HUES64 (cell line): ENCODE measurements around the gene SLC17A5.
"Not testable (repeated sequence)": the region's sequence is repeated elsewhere in the genome, so short reads cannot be mapped to it uniquely, and the experiment has no call there.

Experiments
- H3K27ac ChIP-seq: 2 replicates; pipeline ENCODE4 v1.7.0; 2013; ENCODE audit warnings: low read depth, low read length, inconsistent platforms
- H3K27me3 ChIP-seq: 2 replicates; pipeline ENCODE4 v1.6.1; 2013; ENCODE audit warnings: mild to moderate bottlenecking, low read length; ENCODE audit not compliant: insufficient read depth
- H3K36me3 ChIP-seq: 2 replicates; pipeline ENCODE4 v1.6.1; 2013; ENCODE audit warnings: mild to moderate bottlenecking, low read length; ENCODE audit not compliant: insufficient read depth
- H3K4me1 ChIP-seq: 2 replicates; pipeline ENCODE4 v1.6.1; 2013; ENCODE audit warnings: mild to moderate bottlenecking, low read length, moderate library complexity; ENCODE audit not compliant: insufficient read depth
- H3K4me3 ChIP-seq: 2 replicates; pipeline ENCODE4 v1.5.1; 2013; ENCODE audit warnings: mild to moderate bottlenecking, low read length, moderate library complexity
- H3K9ac ChIP-seq: 2 replicates; pipeline ENCODE4 v1.6.1; 2013; ENCODE audit warnings: mild to moderate bottlenecking, low read depth, low read length
- H3K9me3 ChIP-seq: 2 replicates; pipeline ENCODE4 v1.6.1; 2013; ENCODE audit warnings: low read depth, low read length; ENCODE audit not compliant: insufficient read depth
- WGBS: fragments of 150-250, 120-280 bp; methylation state at CpG from one replicate; pipeline ENCODE4 v1.1.7; 2013; ENCODE audit warnings: missing lambda C conversion rate; 5-methylcytosine and 5-hydroxymethylcytosine counted together

The SLC17A5 gene

DNA sequence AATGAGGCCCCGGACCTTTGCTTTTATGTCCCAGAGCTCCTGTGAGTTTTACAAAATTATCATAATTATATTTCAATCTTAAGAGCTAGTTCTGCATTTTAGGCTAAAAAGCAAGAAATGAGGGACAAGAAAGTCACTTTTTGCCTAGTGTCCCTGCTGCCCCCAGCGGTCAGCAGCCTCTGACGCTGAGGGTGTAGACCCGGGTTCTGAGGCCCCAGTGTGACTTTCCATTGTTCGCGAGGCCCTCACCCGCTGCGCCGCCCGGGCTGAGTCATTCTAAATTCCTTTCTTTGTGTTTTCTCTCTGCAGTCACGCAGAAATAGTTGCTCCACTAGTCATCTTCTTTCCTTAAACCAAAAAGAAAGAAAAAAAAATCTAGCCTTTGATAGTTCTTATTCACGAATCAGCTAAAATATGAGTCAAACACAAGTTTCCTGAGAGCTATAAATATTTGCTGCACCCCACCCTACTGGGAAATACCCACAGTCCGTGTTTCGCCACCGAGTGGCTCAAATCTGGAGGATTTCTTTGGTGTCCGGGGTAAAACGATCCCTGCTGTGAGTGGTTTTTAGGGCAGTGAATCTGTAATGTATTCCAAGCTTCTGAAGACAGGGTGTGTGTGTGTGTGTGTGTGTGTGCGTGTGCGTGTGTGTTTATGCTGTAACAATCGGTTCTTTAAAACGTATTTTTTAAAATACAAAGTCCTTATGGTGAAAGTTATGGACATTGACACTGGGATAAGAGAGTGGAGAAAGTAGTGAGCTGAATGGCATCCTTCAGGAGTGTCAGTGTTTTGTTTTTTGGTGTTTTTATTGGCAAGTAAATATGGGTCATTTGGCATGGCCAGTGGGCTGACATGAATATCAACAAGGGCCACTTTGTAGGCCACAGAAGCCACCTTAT is 73.3 kb downstream of the SLC17A5 start:
- WGBS, result 5% methylated on average over 21 of the region's 21 CpGs
- H3K27me3 ChIP-seq, result no peaks in the 10 kb centered on the region
- peak overlapping the region; percentile 46 for H3K4me3 ChIP-seq
- peaks cover 39% of the 10 kb centered on the region for H3K4me1 ChIP-seq
- peak overlapping the region; percentile 96 for H3K9ac ChIP-seq
- peaks cover 3% of the 10 kb centered on the region; the same call in 1 of the 2 replicates for H3K9me3 ChIP-seq
- no peaks in the 10 kb centered on the region for H3K36me3 ChIP-seq
- H3K27ac ChIP-seq, result peak overlapping the region; percentile 100

DNA sequence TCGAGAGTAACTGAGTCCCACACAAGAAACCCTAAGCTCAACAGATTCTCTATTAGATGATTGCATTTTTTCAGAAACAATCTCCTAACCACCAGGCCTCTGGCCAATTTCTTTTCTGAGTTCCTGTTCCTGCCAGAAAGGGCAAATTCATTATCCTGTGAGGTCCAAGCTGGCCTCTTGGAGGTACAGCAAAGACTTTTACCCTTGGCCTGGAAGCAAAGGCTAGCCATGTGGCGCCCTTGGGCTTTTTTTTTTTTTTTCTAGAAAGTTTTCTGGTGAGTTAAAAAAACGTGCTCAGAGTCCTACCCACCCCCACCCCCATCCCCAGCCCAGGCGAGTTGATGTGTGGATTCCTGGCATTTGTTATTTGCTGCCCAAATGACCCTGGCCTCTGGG is 73.9 kb downstream of the SLC17A5 start:
- Histone ChIP-seq H3K36me3 (no peaks in the 10 kb centered on the region), H3K9me3 (peaks cover 5% of the 10 kb centered on the region; the same call in 1 of the 2 replicates), H3K27ac (peak overlapping the region; percentile 100), H3K4me3 (peak overlapping the region; percentile 46), H3K27me3 (no peaks in the 10 kb centered on the region), H3K9ac (peak overlapping the region; percentile 96), H3K4me1 (peaks cover 34% of the 10 kb centered on the region)
- WGBS, result 30% methylated on average over 2 of the region's 4 CpGs

DNA sequence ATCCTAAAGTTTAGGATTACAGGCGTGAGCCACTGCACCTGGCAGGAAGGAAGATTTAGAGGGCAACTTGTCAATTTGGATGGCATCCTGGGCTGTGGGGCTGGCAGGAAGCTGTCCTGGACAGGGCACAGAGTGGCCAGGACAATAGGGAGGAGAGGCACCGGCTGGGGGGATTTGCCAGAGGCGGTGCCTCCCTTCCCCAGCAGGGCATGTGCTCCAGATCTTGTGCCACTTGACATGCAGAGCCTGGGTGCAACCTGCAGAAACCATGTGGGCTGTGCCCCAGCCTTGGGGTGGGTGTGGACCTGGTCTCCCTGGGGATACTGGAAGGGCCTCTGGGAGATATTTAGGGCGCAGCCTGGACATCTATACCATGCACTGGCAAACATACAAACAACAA is 74.4 kb downstream of the SLC17A5 start:
- H3K4me1 ChIP-seq, result peaks cover 34% of the 10 kb centered on the region
- 64% methylated on average over 3 of the region's 4 CpGs for WGBS
- peaks cover 5% of the 10 kb centered on the region; the same call in 1 of the 2 replicates for H3K9me3 ChIP-seq
- no peaks in the 10 kb centered on the region for H3K36me3 ChIP-seq
- peak overlapping the region; percentile 96 for H3K9ac ChIP-seq
- H3K27ac ChIP-seq, result peak overlapping the region; percentile 100
- no peaks in the 10 kb centered on the region for H3K27me3 ChIP-seq
- H3K4me3 ChIP-seq, result no peak overlapping the region

DNA sequence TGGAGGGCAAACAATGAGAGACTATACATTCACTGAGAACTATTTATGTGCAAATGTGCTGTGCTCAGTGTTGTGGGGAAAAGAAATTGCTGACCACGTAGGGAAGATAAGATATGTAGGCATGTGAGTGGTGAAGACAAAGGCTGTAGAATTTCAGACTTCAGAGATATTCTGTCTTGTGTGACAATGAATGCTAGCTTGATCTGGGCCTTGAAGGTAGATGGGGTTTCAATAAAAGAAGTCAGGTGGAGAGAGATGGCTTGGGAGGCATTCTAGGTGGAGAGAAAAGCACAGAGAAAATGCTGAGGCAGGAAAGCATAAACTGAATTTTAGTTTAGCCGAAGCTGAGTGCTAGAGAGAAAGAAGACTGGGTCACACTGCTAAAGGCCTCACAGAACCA is 76.1 kb downstream of the SLC17A5 start:
- Histone ChIP-seq H3K27ac (peak overlapping the region; percentile 100), H3K9ac (peak overlapping the region; percentile 59), H3K27me3 (no peaks in the 10 kb centered on the region), H3K4me1 (peaks cover 34% of the 10 kb centered on the region), H3K9me3 (peaks cover 5% of the 10 kb centered on the region; the same call in 1 of the 2 replicates), H3K4me3 (no peak overlapping the region), H3K36me3 (no peaks in the 10 kb centered on the region)
- 52% methylated on average over 2 of the region's 2 CpGs for WGBS

DNA sequence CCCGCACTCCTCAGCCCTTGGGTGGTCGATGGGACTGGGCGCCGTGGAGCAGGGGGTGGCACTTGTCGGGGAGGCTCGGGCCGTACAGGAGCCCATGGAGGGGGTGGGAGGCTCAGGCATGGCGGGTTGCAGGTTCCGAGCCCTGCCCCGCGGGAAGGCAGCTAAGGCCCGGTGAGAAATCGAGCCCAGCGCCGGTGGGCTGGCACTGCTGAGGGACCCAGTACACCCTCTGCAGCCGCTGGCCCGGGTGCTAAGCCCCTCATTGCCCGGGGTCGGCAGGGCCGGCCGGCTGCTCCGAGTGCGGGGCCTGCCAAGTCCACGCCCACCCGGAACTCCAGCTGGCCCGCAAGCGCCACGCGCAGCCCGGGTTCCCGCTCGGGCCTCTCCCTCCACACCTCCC is 81.3 kb downstream of the SLC17A5 start:
- H3K27ac ChIP-seq, H3K4me3 ChIP-seq, H3K36me3 ChIP-seq, H3K27me3 ChIP-seq, H3K4me1 ChIP-seq, H3K9me3 ChIP-seq, H3K9ac ChIP-seq: not testable (repeated sequence)
- WGBS, result 95% methylated on average over 32 of the region's 32 CpGs

DNA sequence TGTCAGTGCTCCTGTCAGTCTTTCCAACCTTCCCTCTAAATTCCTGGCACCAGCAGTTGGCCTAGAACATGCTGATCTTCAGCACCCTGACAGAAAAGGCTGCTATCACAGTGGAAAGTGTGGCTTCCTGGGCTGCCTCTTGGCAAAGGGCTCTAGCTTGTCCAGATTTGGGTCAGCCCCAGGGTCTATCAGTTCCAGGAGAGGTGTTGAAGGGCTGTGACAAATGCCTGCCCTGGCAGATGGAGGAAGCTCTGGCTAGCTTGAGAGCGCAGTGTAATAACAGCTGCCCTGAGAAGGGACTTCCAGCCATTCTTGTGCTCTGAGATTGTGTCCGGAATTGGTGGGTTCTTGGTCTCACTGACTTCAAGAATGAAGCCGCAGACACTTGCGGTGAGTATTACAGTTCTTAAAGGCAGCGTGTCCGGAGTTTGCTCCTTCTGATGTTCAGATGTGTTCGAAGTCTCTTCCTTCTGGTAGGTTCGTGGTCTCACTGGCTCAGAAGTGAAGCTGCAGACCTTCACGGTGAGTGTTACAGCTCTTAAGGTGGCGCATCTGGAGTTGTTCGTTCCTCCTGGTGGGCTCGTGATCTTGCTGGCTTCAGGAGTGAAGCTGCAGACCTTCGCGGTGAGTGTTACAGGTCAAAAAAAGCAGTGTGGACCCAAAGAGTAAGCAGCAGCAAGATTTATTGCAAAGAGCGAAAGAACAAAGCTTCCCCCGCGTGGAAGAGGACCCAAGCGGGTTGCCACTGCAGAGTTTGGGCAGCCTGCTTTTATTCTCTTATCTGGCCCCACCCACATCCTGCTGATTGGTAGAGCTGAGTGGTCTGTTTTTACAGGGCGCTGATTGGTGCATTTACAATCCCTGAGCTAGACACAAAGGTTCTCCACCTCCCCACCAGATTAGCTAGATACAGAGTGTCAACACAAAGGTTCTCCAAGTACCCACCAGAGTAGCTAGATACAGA is 82.3 kb downstream of the SLC17A5 start:
- not testable (repeated sequence) for H3K27me3 ChIP-seq, H3K9me3 ChIP-seq, H3K4me1 ChIP-seq, H3K9ac ChIP-seq, H3K36me3 ChIP-seq, H3K4me3 ChIP-seq, H3K27ac ChIP-seq
- 95% methylated on average over 19 of the region's 19 CpGs for WGBS

DNA sequence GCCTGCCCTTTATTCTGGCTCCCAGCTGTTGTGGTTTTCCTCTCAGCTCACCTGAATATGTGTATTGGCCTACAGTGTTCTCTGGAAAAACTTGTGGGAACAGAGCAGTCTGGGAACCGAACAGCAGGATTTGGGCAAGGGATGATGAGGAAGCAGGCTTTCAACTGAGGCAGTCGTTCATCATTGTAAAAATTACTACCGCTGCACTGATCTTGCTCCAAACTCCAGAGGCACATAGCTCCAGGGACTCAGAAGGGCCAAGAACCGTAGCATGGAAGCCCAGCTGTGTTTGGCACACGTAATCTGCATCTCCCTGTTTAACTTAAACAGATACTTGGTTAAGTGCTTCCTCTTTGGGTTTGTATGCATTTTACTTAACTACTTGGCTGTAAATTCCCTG is 84.7 kb downstream of the SLC17A5 start:
- Histone ChIP-seq H3K4me3 (no peak overlapping the region), H3K4me1 (peaks cover 20% of the 10 kb centered on the region), H3K36me3 (no peaks in the 10 kb centered on the region), H3K27ac (no peak overlapping the region), H3K27me3 (no peaks in the 10 kb centered on the region), H3K9ac (no peak overlapping the region), H3K9me3 (no peaks in the 10 kb centered on the region)
- 94% methylated on average over 5 of the region's 5 CpGs for WGBS

DNA sequence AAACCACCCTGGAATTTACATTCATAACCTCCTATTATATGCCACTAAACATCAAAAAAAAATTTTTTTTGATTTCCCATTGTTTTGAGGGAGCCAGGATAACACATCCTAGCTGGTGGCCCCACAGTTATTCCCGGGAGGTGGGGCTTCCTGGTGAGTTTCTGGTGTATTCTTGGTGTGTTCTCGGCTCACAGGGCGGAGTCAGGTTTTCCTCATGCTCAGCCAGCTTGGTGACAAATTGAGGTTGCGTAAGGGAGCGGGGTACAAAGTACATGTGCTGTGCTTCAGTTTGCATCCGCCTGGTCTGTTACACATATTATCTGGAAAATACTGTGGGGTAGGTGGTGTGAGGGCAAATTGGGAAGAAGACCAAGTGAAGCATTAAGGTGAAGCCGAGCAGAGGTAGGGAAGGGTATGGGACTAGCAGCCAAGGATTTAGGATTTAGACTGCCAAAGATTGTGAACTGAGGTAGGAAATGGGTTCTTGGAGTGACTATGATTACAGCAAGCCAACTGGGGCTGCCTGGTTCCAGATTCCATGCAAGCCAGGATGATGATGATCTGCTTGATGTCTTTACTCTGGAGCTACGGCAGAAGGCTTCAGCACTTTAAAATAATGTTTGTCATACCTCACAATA is 86.7 kb downstream of the SLC17A5 start:
- Histone ChIP-seq H3K4me1 (peaks cover 20% of the 10 kb centered on the region), H3K27me3 (no peaks in the 10 kb centered on the region), H3K27ac (peak overlapping the region; percentile 81; the same call in 1 of the 2 replicates), H3K36me3 (no peaks in the 10 kb centered on the region), H3K4me3 (no peak overlapping the region), H3K9me3 (no peaks in the 10 kb centered on the region), H3K9ac (no peak overlapping the region)
- 90% methylated on average over 8 of the region's 8 CpGs for WGBS

DNA sequence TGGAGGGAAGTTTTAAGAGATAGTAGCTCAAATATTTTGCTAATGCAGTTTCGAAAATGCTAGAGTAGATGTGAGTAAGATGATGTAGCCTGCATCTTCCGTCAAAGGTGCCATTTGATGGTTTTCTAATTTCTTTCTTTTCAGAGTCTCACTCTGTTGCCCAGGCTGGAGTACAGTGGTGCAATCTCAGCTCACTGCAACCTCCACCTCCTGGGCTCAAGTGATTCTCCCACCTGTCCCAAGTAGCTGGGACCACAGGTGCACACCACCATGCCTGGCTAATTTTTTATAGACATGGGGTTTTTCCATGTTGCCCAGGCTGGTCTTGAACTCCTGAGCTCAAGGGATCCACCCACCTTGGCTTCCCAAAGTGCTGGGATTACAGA is 87.3 kb downstream of the SLC17A5 start:
- not testable (repeated sequence) for H3K27me3 ChIP-seq, H3K4me3 ChIP-seq, H3K9me3 ChIP-seq, H3K36me3 ChIP-seq
- Histone ChIP-seq H3K9ac (peak overlapping the region; percentile 44), H3K27ac (peak overlapping the region; percentile 81), H3K4me1 (peaks cover 20% of the 10 kb centered on the region)
- 83% methylated on average over 2 of the region's 2 CpGs for WGBS

DNA sequence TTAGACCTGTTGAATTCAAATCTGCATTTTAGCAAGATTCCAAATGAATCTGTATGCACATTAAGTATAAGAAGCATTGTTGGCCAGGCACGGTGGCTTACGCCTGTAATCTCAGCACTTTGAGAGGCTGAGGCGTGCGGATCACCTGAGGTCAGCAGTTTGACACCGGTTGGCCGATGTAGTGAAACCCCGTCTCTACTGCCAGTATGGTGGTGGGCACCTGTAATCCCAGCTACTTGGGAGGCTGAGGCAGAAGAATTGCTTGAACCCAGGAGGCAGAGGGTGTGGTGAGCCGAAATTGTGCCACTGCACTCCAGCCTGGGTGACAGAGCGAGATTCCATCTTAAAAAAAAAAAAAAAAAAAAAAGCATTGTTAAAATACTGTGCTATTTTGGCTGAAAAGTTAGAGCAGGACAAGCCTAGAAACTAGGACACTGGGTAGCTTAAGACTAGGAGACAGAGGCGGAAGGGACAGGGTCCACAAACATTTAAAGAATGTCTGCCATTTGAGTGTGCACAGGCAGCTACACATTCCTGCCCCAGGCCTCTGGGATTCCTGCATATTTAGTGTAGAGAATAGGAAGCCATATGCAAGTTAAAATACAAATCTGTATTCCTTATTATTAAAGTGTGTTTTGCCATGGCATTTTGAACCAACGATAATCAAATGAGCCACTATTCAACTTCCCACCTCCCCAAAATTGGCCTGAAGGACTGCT is 87.9 kb downstream of the SLC17A5 start:
- H3K4me1 ChIP-seq, result peaks cover 20% of the 10 kb centered on the region
- H3K27me3 ChIP-seq, result no peaks in the 10 kb centered on the region
- H3K9ac ChIP-seq, result peak overlapping the region; percentile 44
- H3K36me3 ChIP-seq, result no peaks in the 10 kb centered on the region
- H3K27ac ChIP-seq, result peak overlapping the region; percentile 81
- no peak overlapping the region for H3K4me3 ChIP-seq
- no peaks in the 10 kb centered on the region for H3K9me3 ChIP-seq
- 89% methylated on average over 10 of the region's 11 CpGs for WGBS
